ENCODE results near the gene TBR1.

The TBR1 gene

GRCh38 chr2:161427664-161428587, 11.8 kb downstream of the TBR1 start:
- DNase-seq = no peak

GRCh38 chr2:161430386-161430785, 14.3 kb downstream of the TBR1 start:
- DNase-seq = no peak

- DNase-seq = no peak
Observed at GRCh38 chr2:161432107-161432506, 16.0 kb downstream of the TBR1 start.

- DNase-seq = no peak
Observed at GRCh38 chr2:161434118-161434517, 18.0 kb downstream of the TBR1 start.

GRCh38 chr2:161436411-161436810, 20.3 kb downstream of the TBR1 start:
- no peak for DNase-seq

- no peak for DNase-seq
Observed at GRCh38 chr2:161438598-161438997, 22.5 kb downstream of the TBR1 start.

- DNase-seq = no peak
Observed at GRCh38 chr2:161445097-161445496, 29.0 kb downstream of the TBR1 start.

- DNase-seq = no peak
Observed at GRCh38 chr2:161448431-161448830, 32.3 kb downstream of the TBR1 start.

- no peak for DNase-seq
Observed at GRCh38 chr2:161471631-161472030, 55.5 kb downstream of the TBR1 start.

GRCh38 chr2:161474920-161475319, 58.8 kb downstream of the TBR1 start:
- no peak for DNase-seq

All from stimulated activated CD4-positive, alpha-beta T cell treated with anti-CD3 and anti-CD28 coated beads, Interleukin-2, amount 100 ng/mL, for 24 hours (primary cell).